HG03025 (cell line): ENCODE measurements around the gene DHX35.
"Not testable (repeated sequence)": the region's sequence is repeated elsewhere in the genome, so short reads cannot be mapped to it uniquely, and the experiment has no call there.

Experiments used
- ATAC-seq: cut with Tn5 transposase; IDR thresholded peaks from one replicate; pipeline ENCODE4 v1.9.1; 2021; ENCODE audit warnings: mild to moderate bottlenecking, moderate library complexity; ENCODE audit not compliant: unreplicated experiment, low FRiP score

The DHX35 gene

DNA sequence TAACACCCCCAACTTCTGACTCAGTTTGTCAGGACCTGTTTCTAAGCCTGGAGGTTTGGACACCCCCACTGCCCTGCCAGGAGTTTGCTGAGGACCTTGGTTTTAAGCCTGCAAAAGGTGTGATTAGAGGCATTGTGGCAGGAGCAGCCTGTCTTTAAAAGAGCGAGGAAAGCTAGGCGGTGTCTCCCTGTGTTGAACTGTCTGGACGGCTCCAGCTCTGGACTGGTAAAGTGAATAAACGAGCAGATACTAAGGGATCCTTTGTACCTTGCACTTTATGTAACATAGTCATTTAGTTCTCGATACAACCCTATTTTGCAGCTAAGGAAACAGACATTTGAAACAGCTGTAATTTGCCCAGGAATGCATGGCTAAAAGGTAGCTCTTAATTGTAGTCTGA, 21.5 kb upstream of the DHX35 start:
- no peak for ATAC-seq

DNA sequence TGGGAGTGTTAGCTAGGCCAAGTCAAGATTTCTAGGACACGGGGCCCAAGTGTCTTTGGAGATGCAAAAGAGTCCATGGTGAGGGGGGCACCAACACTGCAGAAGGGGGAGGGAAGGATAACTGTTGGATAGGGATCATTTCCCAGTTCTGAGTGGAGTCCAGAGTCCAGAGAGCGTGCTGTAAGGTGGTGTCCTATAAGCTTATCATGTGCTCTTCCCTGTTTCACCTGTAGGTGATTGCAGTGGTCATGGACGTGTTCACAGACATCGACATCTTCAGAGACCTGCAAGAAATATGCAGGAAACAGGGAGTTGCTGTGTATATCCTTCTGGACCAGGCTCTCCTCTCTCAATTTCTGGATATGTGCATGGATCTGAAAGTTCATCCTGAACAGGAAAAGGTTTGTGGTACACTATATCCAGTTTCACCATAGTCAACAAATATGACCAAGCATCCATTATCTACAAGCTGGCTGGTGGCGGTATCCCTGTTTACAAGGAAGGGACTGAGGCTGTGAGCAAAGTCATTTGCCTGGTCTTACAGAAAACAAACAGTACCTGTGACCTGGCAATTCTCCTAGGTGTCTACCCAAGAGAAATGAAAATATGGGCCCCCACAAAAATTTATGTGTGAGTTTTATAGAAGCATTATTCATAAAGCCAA, 20.3 kb upstream of the DHX35 start:
- no peak for ATAC-seq

DNA sequence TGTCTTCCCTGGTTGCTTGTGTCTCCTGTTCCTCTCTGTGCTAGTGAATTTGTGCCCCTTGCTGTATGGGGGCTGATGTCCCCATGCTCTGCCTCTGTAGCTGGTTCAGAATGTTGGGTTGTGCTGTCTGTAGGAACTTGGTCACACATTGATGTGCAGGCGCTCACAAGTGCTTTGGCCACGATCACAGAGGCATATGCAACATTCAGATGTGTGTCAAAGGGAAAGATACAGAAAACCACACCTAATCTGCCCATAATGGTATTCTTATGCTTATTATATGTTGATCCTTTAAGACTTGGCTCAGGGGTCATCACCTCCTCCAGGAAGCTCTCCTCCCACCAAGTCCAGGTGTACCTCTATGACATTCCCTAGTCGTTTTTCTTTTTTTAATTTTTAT, 17.1 kb upstream of the DHX35 start:
- no peak for ATAC-seq

- ATAC-seq = no peak
Measured at GRCh38 chr20:38946836-38947235, 15.3 kb upstream of the DHX35 start.

- ATAC-seq = no peak
Measured at GRCh38 chr20:38947931-38948362, 14.2 kb upstream of the DHX35 start.

DNA sequence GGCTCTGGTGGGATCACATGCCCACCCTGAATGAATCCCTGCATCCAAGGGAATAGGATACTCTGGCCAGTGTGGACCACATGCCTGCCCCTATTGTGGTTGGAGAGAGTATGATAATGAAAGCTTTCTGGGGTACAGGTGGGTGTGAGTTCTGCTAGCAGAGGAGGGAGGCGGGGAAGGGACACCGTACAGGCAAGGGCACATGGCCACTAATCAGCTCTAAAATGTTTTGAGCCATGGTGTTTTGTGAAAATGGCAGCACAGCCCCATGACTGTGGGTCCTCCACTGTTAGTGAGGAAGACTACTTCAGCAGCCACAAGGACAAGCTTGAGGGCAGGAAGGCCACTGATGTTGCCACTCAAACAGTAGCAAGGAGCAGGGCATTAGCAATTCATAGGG, 11.9 kb upstream of the DHX35 start:
- ATAC-seq = no peak

DNA sequence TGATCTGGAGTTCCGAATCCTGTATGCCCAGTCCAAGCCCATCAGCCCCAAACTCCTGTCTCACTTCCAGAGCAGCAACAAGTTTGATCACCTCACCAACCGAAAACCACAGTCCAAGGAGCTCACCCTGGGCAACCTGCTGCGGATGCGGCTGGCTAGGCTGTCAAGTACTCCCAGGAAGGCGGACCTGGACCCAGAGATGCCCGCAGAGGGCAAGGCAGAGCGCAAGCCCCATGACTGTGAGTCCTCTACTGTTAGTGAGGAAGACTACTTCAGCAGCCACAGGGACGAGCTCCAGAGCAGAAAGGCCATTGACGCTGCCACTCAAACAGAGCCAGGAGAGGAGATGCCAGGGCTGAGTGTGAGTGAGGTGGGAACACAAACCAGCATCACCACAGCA, 10.5 kb upstream of the DHX35 start:
- ATAC-seq = no peak

DNA sequence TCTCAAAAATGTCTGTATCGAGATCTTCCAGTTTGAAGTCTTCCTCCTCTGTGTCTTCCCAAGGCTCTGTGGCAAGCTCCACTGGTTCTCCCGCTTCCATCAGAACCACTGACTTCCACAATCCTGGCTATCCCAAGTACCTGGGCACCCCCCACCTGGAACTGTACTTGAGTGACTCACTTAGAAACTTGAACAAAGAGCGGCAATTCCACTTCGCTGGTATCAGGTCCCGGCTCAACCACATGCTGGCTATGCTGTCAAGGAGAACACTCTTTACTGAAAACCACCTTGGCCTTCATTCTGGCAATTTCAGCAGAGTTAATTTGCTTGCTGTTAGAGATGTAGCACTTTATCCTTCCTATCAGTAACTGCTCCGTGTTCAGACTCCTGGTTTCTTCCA, 10.0 kb upstream of the DHX35 start:
- no peak for ATAC-seq

- no peak for ATAC-seq
Measured at GRCh38 chr20:38953630-38954340, 8.4 kb upstream of the DHX35 start.

GRCh38 chr20:38957235-38957876, 4.8 kb upstream of the DHX35 start:
- ATAC-seq = no peak

DNA sequence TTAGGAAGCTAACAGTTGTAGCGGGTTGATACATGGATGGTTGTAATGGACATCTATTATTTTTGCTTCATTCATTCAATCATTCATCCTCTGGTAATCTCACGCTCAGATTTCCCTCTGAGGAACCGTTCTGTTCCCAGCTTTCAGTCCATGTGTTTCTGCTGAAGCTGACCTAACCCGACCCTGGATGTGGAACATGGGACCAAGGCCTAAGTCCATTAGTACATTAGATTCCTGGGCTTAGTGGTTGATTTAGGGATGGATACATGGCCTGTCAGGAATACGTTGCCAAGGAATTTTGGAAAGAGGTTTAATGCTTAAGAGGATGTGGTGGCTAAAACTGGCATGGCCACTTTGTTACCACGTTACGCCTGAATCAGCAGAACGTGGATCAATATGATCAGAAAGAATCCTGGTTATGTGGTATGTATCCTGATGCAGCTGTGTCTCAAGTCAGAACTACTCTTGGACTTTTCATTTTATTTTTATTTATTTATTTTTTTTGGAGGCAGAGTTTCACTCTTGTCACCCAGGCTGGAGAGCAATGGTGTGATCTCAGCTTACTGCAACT, 4.1 kb upstream of the DHX35 start:
- ATAC-seq = no peak

GRCh38 chr20:38960187-38960687, 1.9 kb upstream of the DHX35 start:
- not testable (repeated sequence) for ATAC-seq

- no peak for ATAC-seq
Measured at GRCh38 chr20:38961530-38962043, 557 bp upstream of the DHX35 start.

DNA sequence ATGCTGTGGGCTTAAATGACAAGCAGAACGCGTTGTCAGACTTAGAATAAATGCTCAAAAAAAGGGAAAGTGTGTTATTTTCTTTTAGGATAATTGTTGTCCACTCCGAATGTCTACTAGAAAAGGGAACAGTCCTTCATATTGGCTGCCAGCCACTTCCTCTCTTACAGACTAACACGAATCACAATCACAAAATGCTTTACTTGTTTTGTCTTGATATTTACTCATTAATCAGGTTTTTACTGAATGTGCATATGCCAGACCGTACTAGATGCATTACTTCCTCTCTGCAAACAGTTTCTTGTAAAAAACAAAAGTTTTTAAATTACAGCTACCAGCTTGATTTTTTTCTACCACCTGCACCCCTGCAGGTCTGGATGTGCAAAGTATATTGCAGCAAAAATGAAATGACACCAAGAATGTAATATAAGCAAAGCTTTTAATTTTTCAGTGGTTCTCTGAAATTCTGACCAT, 821 bp downstream of the DHX35 start:
- ATAC-seq = no peak

- ATAC-seq = no peak
Measured at GRCh38 chr20:38963745-38964144, 1.6 kb downstream of the DHX35 start.

DNA sequence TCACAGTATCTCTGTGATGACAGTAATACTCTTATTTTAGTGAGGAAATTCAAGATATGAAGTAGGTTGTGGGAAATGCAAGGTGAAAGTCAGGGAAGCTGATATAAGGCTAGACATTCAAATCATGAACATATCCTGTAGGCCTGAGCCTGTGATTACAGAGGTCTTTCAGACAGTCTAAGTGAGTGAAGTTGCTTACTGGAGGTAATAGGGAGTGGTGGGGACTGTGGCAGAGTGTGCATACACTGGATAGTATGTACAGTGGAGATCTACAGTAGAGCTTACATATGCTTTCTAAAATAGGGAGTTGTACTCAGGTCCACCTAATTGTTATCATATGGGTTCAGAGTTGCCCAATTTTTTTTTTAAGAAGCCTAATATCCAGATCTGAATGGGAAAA, 3.1 kb downstream of the DHX35 start:
- no peak for ATAC-seq

GRCh38 chr20:38968090-38968489, 5.9 kb downstream of the DHX35 start:
- no peak for ATAC-seq

GRCh38 chr20:38969708-38970107, 7.6 kb downstream of the DHX35 start:
- no peak for ATAC-seq

GRCh38 chr20:38970302-38970701, 8.2 kb downstream of the DHX35 start:
- no peak for ATAC-seq

- no peak for ATAC-seq
Measured at GRCh38 chr20:38973107-38973506, 11.0 kb downstream of the DHX35 start.

GRCh38 chr20:38973645-38974044, 11.5 kb downstream of the DHX35 start:
- no peak for ATAC-seq
